Stimulated activated CD4-positive, alpha-beta T cell treated with anti-CD3 and anti-CD28 coated beads, Interleukin-2, amount 100 ng/mL, for 24 hours (primary cell): ENCODE results near the gene KRTAP1-5.
"Not testable (repeated sequence)": the region's sequence is repeated elsewhere in the genome, so short reads cannot be mapped to it uniquely, and the experiment has no call there.

ENCODE experiments used
- DNase-seq, 2 donors: peaks; one replicate each; pipeline ENCODE4 v3.0.0-alpha.2; 2020

KRTAP1-5 gene

GRCh38 chr17:41046735-41047465 is 19.9 kb upstream of the KRTAP1-5 start, which contains the start of gene KRTAP2-1:
TSS of gene KRTAP2-1 (minus strand) at chr17:41047316. CDS start at chr17:41047267, 49 bp downstream.
- DNase-seq, result not testable (repeated sequence)

- no peak for DNase-seq
These were observed 15.9 kb upstream of the KRTAP1-5 start for GRCh38 chr17:41042953-41043352.

- not testable (repeated sequence) for DNase-seq
These were observed 14.0 kb upstream of the KRTAP1-5 start, which contains the start of gene KRTAP1-1 for GRCh38 chr17:41040783-41041571. TSS of gene KRTAP1-1 (minus strand) at chr17:41041450. CDS start at chr17:41041397, 53 bp downstream.

- no peak for DNase-seq
These were observed 10.9 kb upstream of the KRTAP1-5 start for GRCh38 chr17:41037853-41038350.

GRCh38 chr17:41034346-41034935 is 7.4 kb upstream of the KRTAP1-5 start, which contains the start of gene KRTAP1-3:
TSS of gene KRTAP1-3 (minus strand) at chr17:41034874. CDS start at chr17:41034821, 53 bp downstream.
- DNase-seq, result not testable (repeated sequence)

GRCh38 chr17:41029633-41030245 is 2.7 kb upstream of the KRTAP1-5 start, which contains the start of gene KRTAP1-4:
TSS of gene KRTAP1-4 (minus strand) at chr17:41030195. CDS start at chr17:41030078, 117 bp downstream.
- DNase-seq, result no peak

GRCh38 chr17:41024697-41025096 is 2.3 kb downstream of the KRTAP1-5 start:
- no peak for DNase-seq

- no peak for DNase-seq
These were observed 6.7 kb downstream of the KRTAP1-5 start for GRCh38 chr17:41020336-41020735.

GRCh38 chr17:41019415-41019814 is 7.6 kb downstream of the KRTAP1-5 start:
- no peak for DNase-seq

GRCh38 chr17:41018541-41018940 is 8.5 kb downstream of the KRTAP1-5 start:
- no peak for DNase-seq

- DNase-seq, result no peak
These were observed 10.3 kb downstream of the KRTAP1-5 start for GRCh38 chr17:41016578-41017215.

- DNase-seq, result no peak
These were observed 11.6 kb downstream of the KRTAP1-5 start for GRCh38 chr17:41015454-41015853.

- no peak for DNase-seq
These were observed 13.4 kb downstream of the KRTAP1-5 start for GRCh38 chr17:41013606-41014005.

GRCh38 chr17:41013181-41013580 is 13.8 kb downstream of the KRTAP1-5 start:
- no peak for DNase-seq

GRCh38 chr17:41012326-41013120 is 14.5 kb downstream of the KRTAP1-5 start:
- DNase-seq, result no peak

GRCh38 chr17:41010441-41010840 is 16.6 kb downstream of the KRTAP1-5 start:
- DNase-seq, result no peak

- DNase-seq, result no peak
These were observed 17.1 kb downstream of the KRTAP1-5 start for GRCh38 chr17:41009936-41010335.

GRCh38 chr17:41009301-41009760 is 17.7 kb downstream of the KRTAP1-5 start:
- DNase-seq, result no peak

GRCh38 chr17:41008811-41009210 is 18.2 kb downstream of the KRTAP1-5 start, which contains the start of gene KRTAP3-1:
TSS of gene KRTAP3-1 (minus strand) at chr17:41009128. CDS start at chr17:41009074, 54 bp downstream.
- DNase-seq, result no peak

GRCh38 chr17:41004397-41004796 is 22.6 kb downstream of the KRTAP1-5 start:
- no peak for DNase-seq

- DNase-seq, result no peak
These were observed 23.1 kb downstream of the KRTAP1-5 start for GRCh38 chr17:41003926-41004325.
